ENCODE results near the gene TPT1.

TPT1 gene

GRCh38 chr13:45367358-45367757 is 26.4 kb upstream of the TPT1 start (continued):
- TF ChIP-seq ZNF26 (tag by site-specific recombination; IDR thresholded peaks at IDR 0.05): no peak
- no peak for TF ChIP-seq ZNF747 (tag by site-specific recombination; IDR thresholded peaks at IDR 0.05)
- TF ChIP-seq PRDM6 (tag by site-specific recombination; IDR thresholded peaks at IDR 0.05): no peak
- peak; percentile 63; the same call in 1 of the 2 replicates for TF ChIP-seq KLF9 (tag by site-specific recombination; IDR thresholded peaks at IDR 0.05; ENCODE audit: low read depth)
- TF ChIP-seq ZNF184 (tag by site-specific recombination; IDR thresholded peaks at IDR 0.05): no peak
- no peak for TF ChIP-seq ZNF19 (tag by site-specific recombination; IDR thresholded peaks at IDR 0.05; ENCODE audit: low read depth)
- no peak for TF ChIP-seq ZSCAN30 (tag by site-specific recombination; IDR thresholded peaks at IDR 0.05)
- peak; percentile 45; the same call in 1 of the 2 replicates for TF ChIP-seq ZNF639 (tag by site-specific recombination; IDR thresholded peaks at IDR 0.05)
- TF ChIP-seq ZNF610 (tag by site-specific recombination; IDR thresholded peaks at IDR 0.05; ENCODE audit: borderline replicate concordance): no peak
- peak; percentile 70 for TF ChIP-seq SP7 (tag by site-specific recombination; IDR thresholded peaks at IDR 0.05)
- peak; percentile 26; the same call in 1 of the 2 replicates for TF ChIP-seq TSHZ1 (tag by site-specific recombination; IDR thresholded peaks at IDR 0.05; ENCODE audit: borderline replicate concordance)
- TF ChIP-seq SP3 (tag by site-specific recombination; IDR thresholded peaks at IDR 0.05): peak; percentile 32
- no peak for TF ChIP-seq ZNF416 (tag by site-specific recombination; IDR thresholded peaks at IDR 0.05)
- no peak for TF ChIP-seq ZNF513 (tag by site-specific recombination; IDR thresholded peaks at IDR 0.05)
- TF ChIP-seq SCRT2 (tag by site-specific recombination; IDR thresholded peaks at IDR 0.05): no peak
- TF ChIP-seq, protein P1, sequence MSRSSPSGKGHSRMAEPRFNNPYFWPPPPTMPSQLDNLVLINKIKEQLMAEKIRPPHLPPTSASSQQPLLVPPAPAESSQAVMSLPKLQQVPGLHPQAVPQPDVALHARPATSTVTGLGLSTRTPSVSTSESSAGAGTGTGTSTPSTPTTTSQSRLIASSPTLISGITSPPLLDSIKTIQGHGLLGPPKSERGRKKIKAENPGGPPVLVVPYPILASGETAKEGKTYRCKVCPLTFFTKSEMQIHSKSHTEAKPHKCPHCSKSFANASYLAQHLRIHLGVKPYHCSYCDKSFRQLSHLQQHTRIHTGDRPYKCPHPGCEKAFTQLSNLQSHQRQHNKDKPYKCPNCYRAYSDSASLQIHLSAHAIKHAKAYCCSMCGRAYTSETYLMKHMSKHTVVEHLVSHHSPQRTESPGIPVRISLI (tag by site-specific recombination; IDR thresholded peaks at IDR 0.05): peak; percentile 91

- H3K4me1 ChIP-seq (ENCODE audit: control insufficient read depth, insufficient read depth, low read length): no peaks in the 10 kb centered on the region
- H3K4me3 ChIP-seq (ENCODE audit: low read depth, low read length): no peak overlapping the region
- peaks cover 0 to 3% of the 10 kb centered on the region in 2 experiments; a peak in 1 of 3 replicates for H3K36me3 ChIP-seq (ENCODE audit: control insufficient read depth in 2 of 2, insufficient read depth in 1 of 2, low read length in 2 of 2)
- ChIA-PET POLR2A (no interaction called here), CTCF (interaction anchor here (0.7 kb wide), 1 partner anchor 29 kb away, joined by 4 read pairs; no protein-coding TSS in a partner anchor)
- TF ChIP-seq SP2 (tag by site-specific recombination; IDR thresholded peaks at IDR 0.05): no peak
- TF ChIP-seq HOXA7 (CRISPR knock-in tag; IDR thresholded peaks at IDR 0.05; ENCODE audit: borderline replicate concordance): no peak
- no peak for TF ChIP-seq PRDM6 (tag by site-specific recombination; IDR thresholded peaks at IDR 0.05)
- TF ChIP-seq, protein P2, sequence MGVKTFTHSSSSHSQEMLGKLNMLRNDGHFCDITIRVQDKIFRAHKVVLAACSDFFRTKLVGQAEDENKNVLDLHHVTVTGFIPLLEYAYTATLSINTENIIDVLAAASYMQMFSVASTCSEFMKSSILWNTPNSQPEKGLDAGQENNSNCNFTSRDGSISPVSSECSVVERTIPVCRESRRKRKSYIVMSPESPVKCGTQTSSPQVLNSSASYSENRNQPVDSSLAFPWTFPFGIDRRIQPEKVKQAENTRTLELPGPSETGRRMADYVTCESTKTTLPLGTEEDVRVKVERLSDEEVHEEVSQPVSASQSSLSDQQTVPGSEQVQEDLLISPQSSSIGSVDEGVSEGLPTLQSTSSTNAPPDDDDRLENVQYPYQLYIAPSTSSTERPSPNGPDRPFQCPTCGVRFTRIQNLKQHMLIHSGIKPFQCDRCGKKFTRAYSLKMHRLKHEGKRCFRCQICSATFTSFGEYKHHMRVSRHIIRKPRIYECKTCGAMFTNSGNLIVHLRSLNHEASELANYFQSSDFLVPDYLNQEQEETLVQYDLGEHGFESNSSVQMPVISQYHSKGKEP (tag by site-specific recombination; IDR thresholded peaks at IDR 0.05): no peak
- no peak for TF ChIP-seq MZF1 (tag by site-specific recombination; IDR thresholded peaks at IDR 0.05; ENCODE audit: borderline replicate concordance)
- TF ChIP-seq ZNF169 (tag by site-specific recombination; IDR thresholded peaks at IDR 0.05): no peak
- TF ChIP-seq ZBTB7A (tag by site-specific recombination; IDR thresholded peaks at IDR 0.05; ENCODE audit: low read depth): no peak
- H3K9me3 ChIP-seq (ENCODE audit: control insufficient read depth, insufficient read depth, low read depth, low read length): no peaks in the 10 kb centered on the region
- H3K27ac ChIP-seq (ENCODE audit: extremely low read depth, low read depth, low read length): no peak overlapping the region
Observed at GRCh38 chr13:45365558-45365885, 24.5 kb upstream of the TPT1 start.
